ENCODE results near the gene COG2.
"Not testable (repeated sequence)": the region's sequence is repeated elsewhere in the genome, so short reads cannot be mapped to it uniquely, and the experiment has no call there.

COG2 gene

DNA sequence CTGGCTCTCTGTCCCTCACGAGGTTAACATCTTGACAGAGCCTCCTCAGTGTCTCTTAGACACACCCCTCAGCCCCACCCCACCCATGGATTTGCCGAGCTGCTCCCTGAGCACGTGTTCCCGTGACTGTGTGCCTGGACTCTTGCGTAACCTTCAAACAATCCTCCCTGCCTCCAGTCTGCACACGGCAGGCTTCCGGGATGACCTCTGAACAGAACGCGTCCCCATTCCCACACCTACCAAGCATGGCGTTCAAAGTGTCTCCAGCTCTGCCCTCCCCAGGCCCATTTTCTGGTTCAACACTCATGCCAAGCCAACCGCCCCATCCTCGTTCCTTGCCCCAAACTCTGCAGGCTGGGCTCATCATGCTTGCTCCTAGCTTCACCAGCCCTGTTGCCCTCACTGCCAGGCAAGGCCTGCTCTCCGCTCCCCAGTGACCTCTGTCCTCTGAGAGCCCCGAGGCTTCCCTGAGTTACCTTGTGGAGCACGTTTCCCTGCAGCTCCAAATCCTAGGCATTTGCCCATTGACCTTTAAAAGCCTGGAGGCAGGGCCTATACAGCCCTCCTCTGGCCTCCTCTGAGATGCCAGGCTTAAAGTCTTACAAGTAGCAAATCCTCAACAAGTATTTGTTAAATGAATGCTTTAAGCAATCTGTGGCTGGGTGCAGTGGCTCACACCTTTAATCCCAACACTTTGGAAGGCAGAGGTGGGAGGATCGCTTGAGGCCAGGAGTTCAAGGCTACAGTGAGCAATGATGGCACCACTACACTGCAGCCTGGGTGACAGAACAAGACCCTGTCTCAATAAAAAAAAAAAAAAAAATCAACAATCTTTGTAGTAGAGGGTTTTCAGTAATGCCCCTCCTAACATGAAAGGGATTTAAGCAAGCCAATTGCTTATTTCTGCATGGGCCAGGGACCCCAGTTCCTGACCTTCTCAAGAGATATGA, 66.6 kb downstream of the COG2 start:
- no peak overlapping the region for H3K27ac ChIP-seq (ENCODE audit: low read depth, low read length)
- no peaks in the 10 kb centered on the region for H3K36me3 ChIP-seq (ENCODE audit: control insufficient read depth, insufficient read depth, low read length)
- no peak overlapping the region for H3K9ac ChIP-seq (ENCODE audit: low read depth, low read length)
- no peaks in the 10 kb centered on the region for H3K27me3 ChIP-seq (ENCODE audit: control insufficient read depth, insufficient read depth, low read length)
- no peak overlapping the region for H3K4me3 ChIP-seq (ENCODE audit: low read depth, low read length)
- H3K9me3 ChIP-seq (ENCODE audit: control insufficient read depth, insufficient read depth, low read length) = no peaks in the 10 kb centered on the region
- no peaks in the 10 kb centered on the region for H3K4me1 ChIP-seq (ENCODE audit: control insufficient read depth, insufficient read depth, low read length)

DNA sequence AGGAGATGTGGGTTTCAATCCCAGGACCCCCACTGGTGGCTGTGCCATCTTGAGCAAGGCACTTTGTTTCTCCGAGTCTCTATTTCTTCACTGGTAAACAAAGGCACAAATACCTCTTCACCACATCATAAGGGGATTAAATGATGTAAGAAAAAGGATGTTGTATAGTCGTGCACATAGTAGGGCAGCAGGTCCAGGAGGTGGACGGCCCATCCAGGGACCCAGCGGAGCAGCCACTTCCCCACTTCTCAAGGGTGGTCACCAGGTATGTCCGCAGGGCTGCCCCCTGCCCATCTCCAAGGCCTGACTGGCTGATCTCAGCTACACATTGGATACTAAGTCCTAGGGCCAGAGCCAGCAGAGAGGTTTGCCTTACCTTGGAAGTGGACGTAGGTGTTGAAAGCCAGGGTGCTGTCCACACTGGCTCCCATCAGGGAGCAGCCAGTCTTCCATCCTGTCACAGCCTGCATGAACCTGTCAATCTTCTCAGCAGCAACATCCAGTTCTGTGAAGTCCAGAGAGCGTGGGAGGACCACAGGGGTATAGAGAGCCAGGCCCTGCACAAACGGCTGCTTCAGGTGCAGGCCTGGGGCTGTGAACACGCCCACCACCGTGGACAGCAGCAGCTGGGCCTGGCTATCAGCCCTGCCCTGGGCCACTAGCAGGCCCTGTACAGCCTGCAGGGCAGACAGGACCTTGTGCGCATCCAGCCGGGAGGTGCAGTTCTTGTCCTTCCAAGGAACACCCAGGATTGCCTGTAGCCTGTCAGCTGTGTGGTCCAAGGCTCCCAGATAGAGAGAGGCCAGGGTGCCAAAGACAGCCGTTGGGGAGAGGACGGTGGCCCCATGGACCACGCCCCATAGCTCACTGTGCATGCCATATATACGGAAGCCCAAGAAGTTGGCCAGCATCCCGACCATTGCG, 67.6 kb downstream of the COG2 start:
- Histone ChIP-seq H3K9me3 (ENCODE audit: control insufficient read depth, insufficient read depth, low read length) (no peaks in the 10 kb centered on the region), H3K9ac (ENCODE audit: low read depth, low read length) (no peak overlapping the region), H3K27ac (ENCODE audit: low read depth, low read length) (no peak overlapping the region), H3K4me3 (ENCODE audit: low read depth, low read length) (no peak overlapping the region), H3K4me1 (ENCODE audit: control insufficient read depth, insufficient read depth, low read length) (no peaks in the 10 kb centered on the region), H3K36me3 (ENCODE audit: control insufficient read depth, insufficient read depth, low read length) (no peaks in the 10 kb centered on the region), H3K27me3 (ENCODE audit: control insufficient read depth, insufficient read depth, low read length) (no peaks in the 10 kb centered on the region)

DNA sequence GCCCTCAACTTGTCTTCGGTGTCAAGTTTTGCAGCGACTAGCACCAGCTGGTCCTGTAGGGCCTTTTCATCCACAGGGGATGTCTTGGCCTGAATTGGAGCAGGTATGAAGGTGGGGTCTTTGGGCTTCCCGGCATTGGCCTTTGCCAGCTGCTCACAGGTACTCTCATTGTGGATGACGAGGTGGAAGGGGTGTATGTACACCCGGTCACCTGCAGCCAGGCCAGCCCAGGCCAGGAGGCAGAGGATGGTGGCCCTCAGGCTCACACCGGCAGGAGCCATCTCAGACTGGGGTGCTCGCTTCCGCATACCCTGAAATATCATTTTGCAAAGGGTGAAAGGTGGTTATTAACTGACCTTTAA, 68.2 kb downstream of the COG2 start:
- H3K36me3 ChIP-seq (ENCODE audit: control insufficient read depth, insufficient read depth, low read length) = no peaks in the 10 kb centered on the region
- H3K4me3 ChIP-seq (ENCODE audit: low read depth, low read length) = no peak overlapping the region
- H3K9me3 ChIP-seq (ENCODE audit: control insufficient read depth, insufficient read depth, low read length) = no peaks in the 10 kb centered on the region
- H3K4me1 ChIP-seq (ENCODE audit: control insufficient read depth, insufficient read depth, low read length) = no peaks in the 10 kb centered on the region
- no peaks in the 10 kb centered on the region for H3K27me3 ChIP-seq (ENCODE audit: control insufficient read depth, insufficient read depth, low read length)
- H3K9ac ChIP-seq (ENCODE audit: low read depth, low read length) = no peak overlapping the region
- no peak overlapping the region for H3K27ac ChIP-seq (ENCODE audit: low read depth, low read length)

DNA sequence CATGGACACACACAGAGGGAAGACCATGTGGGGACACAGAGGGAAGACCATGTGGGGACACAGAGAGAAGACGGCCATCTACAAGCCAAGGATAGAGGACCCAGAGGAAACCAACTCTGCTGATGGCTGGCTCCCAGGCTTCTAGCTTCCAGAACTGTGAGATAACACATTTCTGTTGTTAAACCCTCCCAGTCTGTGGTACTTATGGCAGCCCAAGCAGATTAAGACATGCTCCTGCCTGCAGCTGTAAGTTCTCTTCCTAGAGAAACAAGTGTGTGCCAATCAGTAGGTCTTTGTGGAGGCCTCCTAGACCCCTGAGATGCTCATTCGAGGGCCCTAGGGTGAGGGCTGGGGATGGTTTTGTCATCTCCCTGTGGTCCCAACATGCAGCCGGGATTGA, 69.0 kb downstream of the COG2 start:
- Histone ChIP-seq H3K4me3 (ENCODE audit: low read depth, low read length) (no peak overlapping the region), H3K9me3 (ENCODE audit: control insufficient read depth, insufficient read depth, low read length) (no peaks in the 10 kb centered on the region), H3K27me3 (ENCODE audit: control insufficient read depth, insufficient read depth, low read length) (no peaks in the 10 kb centered on the region), H3K9ac (ENCODE audit: low read depth, low read length) (no peak overlapping the region), H3K27ac (ENCODE audit: low read depth, low read length) (no peak overlapping the region), H3K4me1 (ENCODE audit: control insufficient read depth, insufficient read depth, low read length) (no peaks in the 10 kb centered on the region), H3K36me3 (ENCODE audit: control insufficient read depth, insufficient read depth, low read length) (no peaks in the 10 kb centered on the region)

DNA sequence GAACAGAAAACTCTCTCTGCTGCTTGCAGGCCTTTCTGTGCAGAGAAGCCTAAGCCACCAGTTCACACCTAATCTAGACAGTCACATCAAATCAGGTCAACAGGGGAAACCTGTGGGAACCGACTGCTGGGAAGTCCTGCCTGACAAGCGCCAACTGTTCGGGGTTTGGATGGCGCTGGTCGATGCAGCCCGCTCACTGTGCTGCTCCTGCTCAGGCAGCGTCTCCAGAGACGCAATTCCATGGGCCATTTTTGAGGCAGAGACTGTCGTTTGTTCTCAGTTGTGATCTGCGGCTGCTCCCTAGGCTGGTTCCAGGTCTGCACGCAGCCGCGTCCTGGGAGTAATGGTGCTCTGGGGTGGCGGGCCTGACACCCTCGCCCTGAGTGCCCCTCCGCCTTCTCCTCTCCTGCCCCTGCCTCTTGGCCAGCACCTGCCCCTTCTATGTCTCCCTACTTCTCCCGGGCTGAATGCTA, 70.2 kb downstream of the COG2 start:
- Histone ChIP-seq H3K9me3 (ENCODE audit: control insufficient read depth, insufficient read depth, low read length) (no peaks in the 10 kb centered on the region), H3K27ac (ENCODE audit: low read depth, low read length) (no peak overlapping the region), H3K4me1 (ENCODE audit: control insufficient read depth, insufficient read depth, low read length) (no peaks in the 10 kb centered on the region), H3K4me3 (ENCODE audit: low read depth, low read length) (no peak overlapping the region), H3K36me3 (ENCODE audit: control insufficient read depth, insufficient read depth, low read length) (no peaks in the 10 kb centered on the region), H3K9ac (ENCODE audit: low read depth, low read length) (no peak overlapping the region), H3K27me3 (ENCODE audit: control insufficient read depth, insufficient read depth, low read length) (no peaks in the 10 kb centered on the region)

DNA sequence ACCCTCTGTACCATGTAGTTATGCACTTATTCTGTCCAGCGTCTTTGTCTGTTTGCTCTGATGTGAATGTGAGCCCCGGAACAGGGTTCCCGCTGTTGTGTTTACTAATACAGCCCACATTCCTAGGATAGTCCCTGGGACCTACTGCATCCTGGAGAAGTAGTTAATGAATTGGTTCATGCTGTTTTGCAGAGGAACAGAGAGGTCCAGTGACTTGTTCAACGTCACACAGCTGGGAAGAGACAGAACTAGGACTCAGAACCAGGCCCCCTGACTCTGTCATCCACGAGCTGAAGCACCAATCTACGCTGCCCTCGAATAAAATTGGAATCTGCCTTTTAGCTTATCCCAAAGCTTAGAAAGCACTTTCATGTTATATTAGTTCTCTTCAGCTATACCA, 70.9 kb downstream of the COG2 start:
- H3K4me3 ChIP-seq (ENCODE audit: low read depth, low read length) = no peak overlapping the region
- no peak overlapping the region for H3K9ac ChIP-seq (ENCODE audit: low read depth, low read length)
- H3K9me3 ChIP-seq (ENCODE audit: control insufficient read depth, insufficient read depth, low read length) = no peaks in the 10 kb centered on the region
- H3K27me3 ChIP-seq (ENCODE audit: control insufficient read depth, insufficient read depth, low read length) = no peaks in the 10 kb centered on the region
- no peak overlapping the region for H3K27ac ChIP-seq (ENCODE audit: low read depth, low read length)
- no peaks in the 10 kb centered on the region for H3K4me1 ChIP-seq (ENCODE audit: control insufficient read depth, insufficient read depth, low read length)
- no peaks in the 10 kb centered on the region for H3K36me3 ChIP-seq (ENCODE audit: control insufficient read depth, insufficient read depth, low read length)

DNA sequence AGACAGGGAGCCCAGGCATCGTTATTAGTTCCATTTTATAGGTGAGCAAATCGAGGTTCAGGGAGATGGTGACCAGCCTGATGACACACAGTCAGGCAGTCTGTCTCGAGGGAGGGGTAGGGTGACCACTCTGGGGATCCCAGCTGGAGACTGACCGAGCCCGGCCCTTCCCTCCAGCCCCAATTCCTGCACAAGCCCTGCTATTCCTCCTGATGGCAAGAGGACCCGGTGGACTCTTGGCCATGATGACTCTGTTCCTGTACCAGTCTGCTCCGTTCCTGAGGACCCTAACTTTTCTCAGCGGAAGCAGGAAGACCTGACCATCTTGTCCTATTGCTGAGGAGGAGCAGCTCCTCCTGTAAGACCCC, 71.2 kb downstream of the COG2 start:
- Histone ChIP-seq H3K27ac (ENCODE audit: low read depth, low read length) (no peak overlapping the region), H3K36me3 (ENCODE audit: control insufficient read depth, insufficient read depth, low read length) (no peaks in the 10 kb centered on the region), H3K9me3 (ENCODE audit: control insufficient read depth, insufficient read depth, low read length) (no peaks in the 10 kb centered on the region), H3K27me3 (ENCODE audit: control insufficient read depth, insufficient read depth, low read length) (no peaks in the 10 kb centered on the region), H3K4me3 (ENCODE audit: low read depth, low read length) (no peak overlapping the region), H3K9ac (ENCODE audit: low read depth, low read length) (no peak overlapping the region), H3K4me1 (ENCODE audit: control insufficient read depth, insufficient read depth, low read length) (no peaks in the 10 kb centered on the region)

DNA sequence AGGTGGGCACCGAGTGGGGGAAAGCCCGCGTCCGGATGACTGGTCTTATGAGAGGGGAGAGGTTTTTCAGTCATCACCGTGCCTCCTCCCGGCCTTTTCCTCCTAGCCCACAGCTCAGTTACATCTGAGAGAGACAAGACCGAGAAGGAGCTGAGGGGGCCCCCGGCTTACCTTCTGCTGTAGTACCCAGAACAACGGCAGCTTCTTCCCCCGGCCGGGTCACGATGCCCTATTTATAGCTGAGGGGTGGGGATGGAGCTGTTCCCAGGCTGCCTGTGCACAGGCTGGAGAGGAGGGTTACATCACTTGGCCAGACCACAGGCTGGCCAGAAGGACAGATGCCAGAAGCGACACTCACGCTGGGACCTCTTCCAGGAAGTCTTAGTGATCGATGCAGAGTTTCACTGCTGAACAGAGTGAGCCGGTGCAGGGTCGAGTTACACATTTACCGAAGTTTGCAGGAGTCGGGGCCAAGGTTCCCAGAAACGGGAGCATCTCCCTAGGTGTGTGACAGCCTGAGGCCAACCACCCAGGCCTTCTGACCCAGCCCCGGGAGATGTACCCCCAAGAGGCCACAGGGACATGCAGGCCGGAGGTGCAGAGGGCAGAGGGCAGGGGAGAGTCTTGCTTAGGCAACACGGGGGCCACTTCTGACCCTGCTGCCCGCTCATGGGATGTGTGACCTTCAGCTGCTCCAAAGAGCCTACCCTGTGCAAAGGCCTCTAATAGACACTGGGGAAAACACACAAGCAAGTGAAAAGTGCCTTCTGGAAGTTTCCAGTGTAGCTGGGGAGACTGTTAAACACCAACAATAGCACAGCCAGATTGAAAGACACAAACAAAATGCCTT, 71.9 kb downstream of the COG2 start, which contains the start of gene AGT:
Gene AGT, minus strand, starts transcription at position 208 of the 850 bp plus-strand sequence. CDS start 3,299 bp downstream, outside the sequence.
- Histone ChIP-seq H3K9ac (ENCODE audit: low read depth, low read length) (no peak within 1 kb of the TSS), H3K27ac (ENCODE audit: low read depth, low read length) (no peak within 1 kb of the TSS), H3K9me3 (ENCODE audit: control insufficient read depth, insufficient read depth, low read length) (no peaks in the 10 kb centered on the region), H3K4me3 (ENCODE audit: low read depth, low read length) (no peak within 1 kb of the TSS), H3K4me1 (ENCODE audit: control insufficient read depth, insufficient read depth, low read length) (no peaks in the 10 kb centered on the region), H3K27me3 (ENCODE audit: control insufficient read depth, insufficient read depth, low read length) (no peaks in the 10 kb centered on the region), H3K36me3 (ENCODE audit: control insufficient read depth, insufficient read depth, low read length) (no peaks in the 10 kb centered on the region)

DNA sequence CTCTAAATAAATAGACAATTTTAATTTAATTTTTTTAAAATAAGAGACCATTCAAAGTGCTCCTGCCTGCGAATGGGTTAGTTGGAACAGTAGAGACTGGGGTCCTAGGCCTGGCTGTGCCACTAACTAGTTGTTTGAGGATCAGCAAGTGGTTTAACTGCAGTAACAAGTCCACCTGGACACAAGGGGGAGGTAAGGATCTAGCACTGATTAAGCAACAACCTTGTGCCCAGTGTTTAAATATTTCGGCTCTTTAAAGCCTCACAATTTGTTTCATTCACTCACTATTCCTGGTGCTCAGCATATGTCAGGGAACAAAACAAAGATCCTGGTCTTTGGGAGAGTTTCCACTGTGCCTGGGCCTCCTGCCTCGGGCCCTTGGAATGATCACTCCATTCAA, 73.2 kb downstream of the COG2 start:
- no peak overlapping the region for H3K4me3 ChIP-seq (ENCODE audit: low read depth, low read length)
- no peak overlapping the region for H3K9ac ChIP-seq (ENCODE audit: low read depth, low read length)
- no peaks in the 10 kb centered on the region for H3K27me3 ChIP-seq (ENCODE audit: control insufficient read depth, insufficient read depth, low read length)
- H3K4me1 ChIP-seq (ENCODE audit: control insufficient read depth, insufficient read depth, low read length) = no peaks in the 10 kb centered on the region
- H3K27ac ChIP-seq (ENCODE audit: low read depth, low read length) = no peak overlapping the region
- H3K36me3 ChIP-seq (ENCODE audit: control insufficient read depth, insufficient read depth, low read length) = no peaks in the 10 kb centered on the region
- H3K9me3 ChIP-seq (ENCODE audit: control insufficient read depth, insufficient read depth, low read length) = no peaks in the 10 kb centered on the region

DNA sequence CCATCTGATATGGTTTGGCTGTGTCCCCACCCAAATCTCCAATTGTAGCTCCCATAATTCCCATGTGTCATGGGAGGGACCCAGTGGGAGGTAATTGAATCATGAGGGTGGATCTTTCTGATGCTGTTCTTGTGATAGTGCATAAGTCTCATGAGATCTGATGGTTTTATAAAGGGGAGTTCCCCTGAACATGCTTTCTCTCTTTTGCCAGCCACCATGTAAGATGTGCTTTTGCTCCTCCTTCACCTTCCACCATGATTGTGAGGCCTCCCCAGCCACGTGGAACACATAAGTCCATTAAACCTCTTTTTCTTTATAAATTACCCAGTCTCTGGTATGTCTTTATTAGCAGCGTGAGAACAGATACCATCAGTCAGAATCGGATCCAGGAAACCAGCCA, 74.2 kb downstream of the COG2 start:
- H3K9ac ChIP-seq (ENCODE audit: low read depth, low read length); H3K4me1 ChIP-seq (ENCODE audit: control insufficient read depth, insufficient read depth, low read length); H3K27me3 ChIP-seq (ENCODE audit: control insufficient read depth, insufficient read depth, low read length); H3K36me3 ChIP-seq (ENCODE audit: control insufficient read depth, insufficient read depth, low read length); H3K4me3 ChIP-seq (ENCODE audit: low read depth, low read length); H3K27ac ChIP-seq (ENCODE audit: low read depth, low read length); H3K9me3 ChIP-seq (ENCODE audit: control insufficient read depth, insufficient read depth, low read length): not testable (repeated sequence)

Measured in HUES48 (cell line).